HUES48 (cell line): Measurements from ENCODE around the gene ABCA1.

ENCODE experiments used
- H3K27ac ChIP-seq: one replicate; pipeline ENCODE4 v1.7.0; 2013; ENCODE audit warnings: low read depth, low read length, inconsistent platforms
- H3K27me3 ChIP-seq: 2 replicates; pipeline ENCODE4 v1.6.1; 2013; ENCODE audit warnings: mild to moderate bottlenecking, low read length; ENCODE audit not compliant: control insufficient read depth, insufficient read depth
- H3K36me3 ChIP-seq: 2 replicates; pipeline ENCODE4 v1.6.1; 2013; ENCODE audit warnings: low read length; ENCODE audit not compliant: control insufficient read depth, insufficient read depth
- H3K4me1 ChIP-seq: 2 replicates; pipeline ENCODE4 v1.6.1; 2013; ENCODE audit warnings: mild to moderate bottlenecking, low read length; ENCODE audit not compliant: control insufficient read depth, insufficient read depth
- H3K4me3 ChIP-seq: 2 replicates; pipeline ENCODE4 v1.5.1; 2013; ENCODE audit warnings: mild to moderate bottlenecking, low read depth, low read length
- H3K9ac ChIP-seq: 2 replicates; pipeline ENCODE4 v1.6.1; 2013; ENCODE audit warnings: mild to moderate bottlenecking, low read depth, low read length, moderate library complexity
- H3K9me3 ChIP-seq: 2 replicates; pipeline ENCODE4 v1.6.1; 2013; ENCODE audit warnings: low read length; ENCODE audit not compliant: control insufficient read depth, insufficient read depth

ABCA1 gene

GRCh38 chr9:104838958-104839357, 89.0 kb downstream of the ABCA1 start:
- H3K4me1 ChIP-seq, result peaks cover 3% of the 10 kb centered on the region; the same call in 1 of the 2 replicates
- no peak overlapping the region for H3K9ac ChIP-seq

DNA sequence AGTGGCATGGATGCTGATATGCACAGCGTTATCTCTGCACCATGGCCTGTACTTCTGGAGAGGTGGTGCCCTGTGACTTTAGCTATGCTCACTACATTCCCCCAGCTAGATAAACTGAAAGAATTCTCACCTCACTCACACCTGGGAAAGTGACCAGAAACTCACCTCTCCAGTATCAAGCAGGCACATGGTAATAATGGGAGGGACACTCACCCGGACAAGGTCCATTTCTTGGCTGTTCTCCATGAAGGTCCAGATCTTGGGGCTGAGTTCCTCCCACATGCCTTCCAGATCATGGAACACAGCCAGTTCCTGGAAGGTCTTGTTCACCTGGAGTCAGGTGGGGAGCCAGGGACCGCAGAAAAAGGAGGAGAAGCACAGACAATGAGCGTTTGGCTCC, 91.2 kb downstream of the ABCA1 start:
- H3K4me1 ChIP-seq, result no peaks in the 10 kb centered on the region; the same call in 1 of the 2 replicates
- no peaks in the 10 kb centered on the region for H3K9me3 ChIP-seq
- H3K9ac ChIP-seq, result no peak overlapping the region
- H3K27me3 ChIP-seq, result no peaks in the 10 kb centered on the region
- H3K36me3 ChIP-seq, result peaks cover 18% of the 10 kb centered on the region; the same call in 1 of the 2 replicates
- no peak overlapping the region for H3K4me3 ChIP-seq
- H3K27ac ChIP-seq, result no peak overlapping the region

More at GRCh38 chr9:104838958-104839357, 89.0 kb downstream of the ABCA1 start:
- H3K27ac ChIP-seq, result no peak overlapping the region
- no peaks in the 10 kb centered on the region for H3K27me3 ChIP-seq
- no peaks in the 10 kb centered on the region for H3K9me3 ChIP-seq
- H3K36me3 ChIP-seq, result peaks cover 12% of the 10 kb centered on the region; the same call in 1 of the 2 replicates
- H3K4me3 ChIP-seq, result no peak overlapping the region

- no peak overlapping the region for H3K27ac ChIP-seq
- H3K4me3 ChIP-seq, result no peak overlapping the region
- peaks cover 18% of the 10 kb centered on the region; the same call in 1 of the 2 replicates for H3K36me3 ChIP-seq
- no peaks in the 10 kb centered on the region for H3K27me3 ChIP-seq
- no peaks in the 10 kb centered on the region; the same call in 1 of the 2 replicates for H3K4me1 ChIP-seq
- H3K9me3 ChIP-seq, result no peaks in the 10 kb centered on the region
- no peak overlapping the region for H3K9ac ChIP-seq
These were observed 91.7 kb downstream of the ABCA1 start for GRCh38 chr9:104836235-104836634.

- Histone ChIP-seq H3K27ac (no peak overlapping the region), H3K4me3 (no peak overlapping the region), H3K27me3 (no peaks in the 10 kb centered on the region), H3K36me3 (peaks cover 22% of the 10 kb centered on the region; the same call in 1 of the 2 replicates), H3K9ac (no peak overlapping the region), H3K9me3 (no peaks in the 10 kb centered on the region), H3K4me1 (no peaks in the 10 kb centered on the region; the same call in 1 of the 2 replicates)
These were observed 92.8 kb downstream of the ABCA1 start for GRCh38 chr9:104835161-104835560.

GRCh38 chr9:104833696-104834095, 94.3 kb downstream of the ABCA1 start:
- Histone ChIP-seq H3K27ac (no peak overlapping the region), H3K4me3 (no peak overlapping the region), H3K36me3 (peaks cover 25% of the 10 kb centered on the region), H3K9ac (no peak overlapping the region), H3K27me3 (no peaks in the 10 kb centered on the region), H3K9me3 (no peaks in the 10 kb centered on the region), H3K4me1 (no peaks in the 10 kb centered on the region; the same call in 1 of the 2 replicates)

DNA sequence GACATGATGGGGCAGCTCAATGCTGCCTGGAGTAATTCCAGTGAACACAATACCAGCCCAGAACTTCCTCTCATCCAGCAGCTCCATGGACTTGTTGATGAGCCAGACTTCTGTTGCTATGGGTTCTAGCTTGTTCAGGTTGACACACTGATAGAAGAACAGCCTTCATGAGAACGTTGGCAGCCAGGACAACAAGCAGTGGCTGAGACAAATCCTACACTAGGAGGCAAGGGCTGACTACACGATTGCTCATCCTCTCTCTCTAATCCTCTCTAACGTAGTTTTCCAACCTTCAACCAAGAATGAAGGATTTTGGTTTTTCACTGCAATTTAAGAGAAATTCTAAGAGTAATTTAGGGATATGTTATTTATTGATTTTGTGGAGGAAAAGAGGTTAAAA, 96.3 kb downstream of the ABCA1 start:
- Histone ChIP-seq H3K4me3 (no peak overlapping the region), H3K9ac (no peak overlapping the region), H3K9me3 (no peaks in the 10 kb centered on the region), H3K4me1 (no peaks in the 10 kb centered on the region; the same call in 1 of the 2 replicates), H3K27me3 (no peaks in the 10 kb centered on the region), H3K27ac (no peak overlapping the region), H3K36me3 (peaks cover 37% of the 10 kb centered on the region)

GRCh38 chr9:104826911-104827310, 101.0 kb downstream of the ABCA1 start:
- H3K27ac ChIP-seq, result no peak overlapping the region
- H3K27me3 ChIP-seq, result no peaks in the 10 kb centered on the region
- H3K4me3 ChIP-seq, result no peak overlapping the region
- H3K9ac ChIP-seq, result no peak overlapping the region
- H3K4me1 ChIP-seq, result no peaks in the 10 kb centered on the region
- H3K36me3 ChIP-seq, result peaks cover 72% of the 10 kb centered on the region
- no peaks in the 10 kb centered on the region for H3K9me3 ChIP-seq

DNA sequence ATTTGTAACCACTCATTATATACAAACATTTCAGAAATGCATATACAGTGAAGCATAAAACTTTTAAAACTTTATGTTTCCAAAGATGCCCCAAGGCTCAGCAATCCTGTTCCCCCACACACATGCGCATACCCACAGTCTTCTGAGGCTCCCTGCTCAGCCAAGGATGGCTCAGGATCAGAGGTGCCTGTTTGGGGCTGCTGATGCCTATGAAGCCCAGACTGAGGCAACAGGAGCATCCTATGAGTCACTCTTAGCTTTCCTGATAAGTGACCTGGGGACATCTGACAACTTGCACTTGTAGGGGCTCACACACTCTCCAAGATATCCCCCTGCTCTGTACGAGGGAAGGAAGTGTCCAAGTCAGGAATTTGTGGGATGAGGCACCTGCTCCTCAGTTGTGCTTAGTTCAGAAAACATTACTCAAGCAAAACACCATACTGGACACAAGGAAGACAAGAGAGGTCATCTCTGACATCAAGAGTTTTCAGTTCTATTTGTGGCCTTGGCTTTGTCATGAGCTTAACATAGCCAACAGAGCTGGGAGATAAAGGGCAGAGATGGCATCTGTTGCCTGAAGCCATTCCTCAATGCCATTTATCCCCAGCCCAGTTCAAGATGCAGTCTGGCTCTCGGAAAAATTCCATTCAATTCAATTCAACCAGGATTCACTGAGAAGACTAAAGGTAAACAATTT, 101.7 kb downstream of the ABCA1 start:
- no peak overlapping the region for H3K27ac ChIP-seq
- no peaks in the 10 kb centered on the region for H3K4me1 ChIP-seq
- no peaks in the 10 kb centered on the region for H3K9me3 ChIP-seq
- no peaks in the 10 kb centered on the region for H3K27me3 ChIP-seq
- no peak overlapping the region for H3K4me3 ChIP-seq
- peaks cover 78% of the 10 kb centered on the region for H3K36me3 ChIP-seq
- no peak overlapping the region for H3K9ac ChIP-seq

DNA sequence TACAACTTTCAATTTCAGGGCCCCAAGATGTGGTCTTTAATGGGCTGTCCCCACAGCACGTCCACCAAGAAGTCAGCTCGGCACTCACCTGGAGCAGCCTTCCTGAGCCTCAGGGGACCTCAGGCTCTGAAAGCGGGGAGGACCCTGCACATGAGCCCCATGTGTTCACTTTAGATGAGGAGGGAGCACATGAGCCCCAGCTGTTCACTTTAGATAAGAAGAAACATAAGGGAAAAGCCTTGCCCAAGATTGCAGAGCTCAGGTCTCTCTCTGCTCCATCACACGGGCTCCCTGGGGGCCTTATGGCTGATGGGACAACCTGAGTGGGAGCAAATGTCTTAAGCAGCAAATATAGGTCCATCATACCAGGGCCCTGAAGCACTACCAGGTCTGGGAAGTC, 107.6 kb downstream of the ABCA1 start:
- Histone ChIP-seq H3K4me1 (no peaks in the 10 kb centered on the region), H3K36me3 (peaks cover 83% of the 10 kb centered on the region), H3K9me3 (no peaks in the 10 kb centered on the region), H3K27ac (no peak overlapping the region), H3K9ac (no peak overlapping the region), H3K27me3 (no peaks in the 10 kb centered on the region), H3K4me3 (no peak overlapping the region)

DNA sequence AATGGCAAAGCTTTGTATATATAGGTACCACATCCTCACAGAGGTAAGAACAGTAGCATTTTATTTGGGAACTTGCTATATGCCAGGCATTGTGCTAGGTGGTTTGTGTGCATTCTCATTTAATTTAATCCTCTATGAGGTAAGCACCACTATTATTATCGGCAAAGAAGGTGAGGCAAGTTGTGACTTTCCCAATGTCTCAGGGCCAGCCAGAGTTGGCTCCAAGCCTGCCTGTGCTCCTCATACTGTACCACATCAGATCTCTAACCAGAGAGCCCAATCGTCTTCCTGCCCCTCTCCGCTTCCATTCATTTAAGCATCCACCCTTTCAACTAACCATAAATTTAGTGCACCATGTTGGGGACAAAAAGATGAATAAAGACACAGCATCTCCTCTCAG, 108.9 kb downstream of the ABCA1 start:
- Histone ChIP-seq H3K9me3 (no peaks in the 10 kb centered on the region), H3K36me3 (peaks cover 75% of the 10 kb centered on the region), H3K4me1 (no peaks in the 10 kb centered on the region), H3K9ac (no peak overlapping the region), H3K4me3 (no peak overlapping the region), H3K27ac (no peak overlapping the region), H3K27me3 (no peaks in the 10 kb centered on the region)

DNA sequence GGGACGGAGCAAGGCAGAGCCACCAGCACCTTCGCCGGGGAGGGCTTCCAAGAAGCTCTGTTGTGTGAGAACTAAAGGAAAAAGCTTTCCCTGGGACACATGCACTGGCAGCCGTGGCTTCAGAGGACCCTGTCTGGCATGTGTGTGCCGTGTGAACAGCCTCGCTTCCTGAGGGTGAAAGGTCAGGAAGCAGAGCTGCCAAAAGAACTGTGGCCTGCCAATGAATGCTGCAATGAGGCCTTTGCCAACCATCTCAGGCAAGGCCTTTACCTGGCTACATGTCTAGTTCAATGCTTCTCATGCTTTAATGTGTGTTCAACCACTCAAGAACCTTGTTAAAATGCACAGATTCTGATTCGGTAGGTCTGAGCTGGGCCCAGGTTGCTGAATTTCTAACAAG, 110.5 kb downstream of the ABCA1 start:
- Histone ChIP-seq H3K27me3 (no peaks in the 10 kb centered on the region), H3K36me3 (peaks cover 65% of the 10 kb centered on the region), H3K9ac (no peak overlapping the region), H3K27ac (no peak overlapping the region), H3K4me3 (no peak overlapping the region), H3K9me3 (no peaks in the 10 kb centered on the region), H3K4me1 (no peaks in the 10 kb centered on the region)
